A549 treated with AZD9567 at 1 μM for 4 hours (cell line): ENCODE measurements around the gene CLDND2. TPM values are rescaled to one million over a fixed set of nuclear protein-coding genes. Genes with fewer than 3 reads are reported as not detected.

ENCODE experiments used
- total RNA-seq: library from RNA; stranded (reverse); fragments of 200-300 nt; extraction: Qiagen RNA extraction; gene quantifications from 5 replicates; pipeline ENCODE4 v1.2.3, GENCODE V29; 2022; ENCODE audit not compliant: insufficient read depth

CLDND2 gene
- 7.0 to 13.3 TPM (median 11.1 TPM) in 5 replicates for total RNA-seq

GRCh38 chr19:51368366-51369282 is at the start of gene CLDND2:
TSS of gene CLDND2 (minus strand) at chr19:51369003. CDS start at chr19:51368577, 426 bp downstream.

GRCh38 chr19:51417107-51417809 is 48.5 kb upstream of the CLDND2 start, which contains the start of gene SIGLEC10:
TSS of gene SIGLEC10 (minus strand) at chr19:51417642. CDS start at chr19:51417581, 61 bp downstream.

DNA sequence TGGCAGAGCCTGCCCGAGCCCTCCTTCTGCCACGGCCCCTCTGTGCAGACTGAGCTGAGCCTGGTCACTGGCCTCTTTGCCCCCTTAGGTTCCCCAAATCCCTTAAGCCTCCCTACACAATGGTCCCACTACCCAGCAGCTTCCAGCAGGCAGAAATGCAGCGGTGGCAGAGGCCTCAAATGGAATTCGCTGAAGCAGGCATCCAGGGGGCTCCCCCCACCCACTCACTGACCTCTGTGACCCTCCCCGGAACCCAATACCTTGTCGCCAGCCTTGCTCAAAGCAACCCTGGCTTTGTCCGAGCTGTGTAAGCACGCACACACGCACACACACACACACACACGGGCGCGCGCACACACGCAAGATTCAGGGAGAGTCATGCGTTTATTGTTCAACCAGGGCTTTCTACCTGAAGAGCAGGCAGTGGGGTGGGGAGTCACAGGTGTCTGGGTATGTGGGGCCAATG is 19.2 kb upstream of the CLDND2 start, which contains the start of gene LIM2:
Gene LIM2 (minus strand): TSS at position 51 of the 466 bp plus-strand sequence. CDS start 531 bp downstream, outside the sequence.

DNA sequence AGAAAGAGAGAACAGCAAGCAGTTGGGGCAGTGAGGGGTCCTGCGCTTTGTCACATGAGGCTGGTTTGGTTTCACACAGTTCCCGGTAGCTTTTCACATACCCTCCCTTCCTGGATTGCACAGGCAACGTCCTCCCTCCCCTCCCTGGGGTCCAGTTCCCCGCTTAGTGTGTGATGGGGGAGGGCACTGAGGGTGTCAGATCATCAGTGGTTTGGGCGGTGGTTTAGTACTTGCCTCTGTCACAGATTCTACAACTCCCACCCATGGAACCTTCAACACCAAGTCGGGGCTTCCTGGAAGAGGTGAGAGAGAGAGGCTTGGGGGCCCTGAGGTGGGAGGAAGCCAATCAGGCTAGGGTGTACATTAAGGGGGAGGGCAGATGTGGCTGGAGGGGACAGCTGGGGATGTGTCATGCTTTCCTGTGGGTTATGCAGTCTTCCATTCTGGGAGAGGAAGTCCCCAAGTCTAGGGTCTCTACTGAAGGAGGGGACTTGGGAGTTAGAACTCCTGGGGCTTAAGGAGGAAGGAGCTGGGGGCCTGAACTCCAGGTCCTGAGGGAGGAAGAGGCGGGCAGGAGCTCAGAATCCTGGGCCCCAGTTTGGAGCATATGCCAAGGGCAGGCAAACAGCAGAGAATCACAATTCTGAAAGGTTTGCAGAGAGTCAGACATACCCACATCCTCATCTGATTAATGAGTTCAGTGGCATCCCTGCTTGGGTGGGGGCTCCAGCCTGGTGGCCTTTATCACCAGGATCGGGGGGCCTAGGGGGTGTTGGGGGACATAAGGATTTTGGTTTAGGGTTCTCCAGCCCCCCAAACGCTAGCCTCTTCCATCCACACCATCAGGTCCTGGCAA is 4.1 kb upstream of the CLDND2 start, which contains the start of gene NKG7:
Gene NKG7 (minus strand): TSS at position 6 of the 856 bp plus-strand sequence. CDS start 119 bp downstream, outside the sequence.

DNA sequence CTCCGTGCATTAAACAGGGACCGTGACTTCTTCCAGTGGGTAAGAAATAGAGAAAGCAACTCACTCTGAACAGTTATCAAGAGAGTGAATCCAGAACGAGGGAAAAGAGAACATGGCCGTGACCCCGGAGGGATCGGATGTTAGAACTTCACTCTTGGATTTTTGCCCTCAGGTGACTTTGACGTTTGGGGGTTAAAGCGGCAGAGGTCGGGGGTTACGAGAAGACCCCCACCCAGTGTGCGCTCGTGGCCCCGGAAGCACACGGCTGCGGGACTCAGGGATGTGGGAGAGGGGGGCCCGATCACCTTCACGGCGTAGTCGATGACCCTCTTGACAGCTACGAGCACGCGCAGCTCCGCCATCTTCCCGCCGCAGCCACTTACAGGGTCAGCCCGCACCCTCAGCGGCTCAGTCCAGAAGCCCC is 2.8 kb downstream of the CLDND2 start, which contains the start of gene ETFB:
Gene ETFB (minus strand): TSS at position 424 of the 424 bp plus-strand sequence. CDS start 62 bp downstream, at position 362.

GRCh38 chr19:51341976-51342580 is 26.7 kb downstream of the CLDND2 start, which contains the start of gene VSIG10L:
TSS of gene VSIG10L (minus strand) at chr19:51342139. CDS start at chr19:51342124, 15 bp downstream.

Other genes starting within 250 kb of the CLDND2 start
- gene SIGLEC9, start 244.1 kb downstream of the CLDND2 start, total RNA-seq: 0.05 TPM in 1 of 5 replicates, not detected in the others
- not detected in 5 replicates for gene SIGLEC7, start 226.7 kb downstream of the CLDND2 start, total RNA-seq
- gene CD33, start 143.9 kb downstream of the CLDND2 start, total RNA-seq: 0.10 to 0.16 TPM in 2 of 5 replicates, not detected in the others
- gene SIGLECL1, start 117.9 kb downstream of the CLDND2 start, total RNA-seq: not detected in 5 replicates
- gene IGLON5, start 57.4 kb downstream of the CLDND2 start, total RNA-seq: 0.03 to 0.07 TPM (median 0.06 TPM) in 3 of 5 replicates, not detected in the others
- gene VSIG10L, start 26.9 kb downstream of the CLDND2 start, total RNA-seq: 8.6 to 13.5 TPM (median 11.6 TPM) in 5 replicates
- gene ETFB, start 2.6 kb downstream of the CLDND2 start, total RNA-seq: 222 to 246 TPM (median 231 TPM) in 5 replicates
- gene NKG7, start 3.7 kb upstream of the CLDND2 start, total RNA-seq: not detected in 5 replicates
- not detected in 5 replicates for gene LIM2, start 19.0 kb upstream of the CLDND2 start, total RNA-seq
- not detected in 5 replicates for gene C19orf84, start 21.6 kb upstream of the CLDND2 start, total RNA-seq
- 0.03 TPM in 1 of 5 replicates, not detected in the others for gene SIGLEC10, start 48.6 kb upstream of the CLDND2 start, total RNA-seq
- gene SIGLEC8, start 89.5 kb upstream of the CLDND2 start, total RNA-seq: not detected in 5 replicates
- gene CEACAM18, start 109.5 kb upstream of the CLDND2 start, total RNA-seq: not detected in 5 replicates
- gene SIGLEC12, start 132.8 kb upstream of the CLDND2 start, total RNA-seq: not detected in 5 replicates
- gene SIGLEC6, start 162.7 kb upstream of the CLDND2 start, total RNA-seq: not detected in 5 replicates
- gene ZNF175, start 202.3 kb upstream of the CLDND2 start, total RNA-seq: 2.8 to 5.4 TPM (median 4.2 TPM) in 5 replicates